Right lobe of liver (tissue), 4 donors: ENCODE data around the gene EPB41L1.

ENCODE experiments used
- POLR2A ChIP-seq: fragments of 450-650 bp; IDR thresholded peaks from one replicate; pipeline ENCODE4 v1.6.1; 2017; ENCODE audit warnings: antibody characterized with exemption, mild to moderate bottlenecking
- TF ChIP-seq, protein P1 (sequence below), 4 donors: fragments of 200-600 bp in 3 of 4; fragments of 450-650 bp in 1 of 4; IDR thresholded peaks; one replicate each; pipeline versions ENCODE4 v1.5.1 to v1.8.0; 2016 to 2022; ENCODE audit warnings: antibody characterized with exemption in 4 of 4, mild to moderate bottlenecking in 2 of 4
- donor health status: DM: no; HTN: no; CAD: no.
- donor health status: DM: no; HTN: no; CAD: no.
- donor health status: DM: no; HTN: yes; CAD: no.

DNA sequence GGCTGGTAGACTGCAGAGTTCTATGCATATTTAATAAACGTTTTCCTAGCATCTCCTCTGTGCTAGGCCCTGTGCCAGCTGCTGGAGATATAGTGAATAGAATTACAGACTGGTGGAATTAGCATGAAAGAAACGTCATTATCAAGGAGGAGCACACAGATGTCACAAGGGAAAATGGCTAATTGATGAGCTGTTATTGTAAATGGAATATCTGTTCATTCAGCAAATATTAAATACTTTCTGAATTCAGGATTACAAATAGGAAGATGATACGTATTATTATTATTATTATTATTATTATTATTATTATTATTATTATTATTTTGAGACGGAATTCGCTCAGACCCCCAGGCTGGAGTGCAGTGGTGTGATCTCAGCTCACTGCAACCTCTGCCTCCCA lies 82.9 kb downstream of the EPB41L1 start:
- TF ChIP-seq, protein P1, sequence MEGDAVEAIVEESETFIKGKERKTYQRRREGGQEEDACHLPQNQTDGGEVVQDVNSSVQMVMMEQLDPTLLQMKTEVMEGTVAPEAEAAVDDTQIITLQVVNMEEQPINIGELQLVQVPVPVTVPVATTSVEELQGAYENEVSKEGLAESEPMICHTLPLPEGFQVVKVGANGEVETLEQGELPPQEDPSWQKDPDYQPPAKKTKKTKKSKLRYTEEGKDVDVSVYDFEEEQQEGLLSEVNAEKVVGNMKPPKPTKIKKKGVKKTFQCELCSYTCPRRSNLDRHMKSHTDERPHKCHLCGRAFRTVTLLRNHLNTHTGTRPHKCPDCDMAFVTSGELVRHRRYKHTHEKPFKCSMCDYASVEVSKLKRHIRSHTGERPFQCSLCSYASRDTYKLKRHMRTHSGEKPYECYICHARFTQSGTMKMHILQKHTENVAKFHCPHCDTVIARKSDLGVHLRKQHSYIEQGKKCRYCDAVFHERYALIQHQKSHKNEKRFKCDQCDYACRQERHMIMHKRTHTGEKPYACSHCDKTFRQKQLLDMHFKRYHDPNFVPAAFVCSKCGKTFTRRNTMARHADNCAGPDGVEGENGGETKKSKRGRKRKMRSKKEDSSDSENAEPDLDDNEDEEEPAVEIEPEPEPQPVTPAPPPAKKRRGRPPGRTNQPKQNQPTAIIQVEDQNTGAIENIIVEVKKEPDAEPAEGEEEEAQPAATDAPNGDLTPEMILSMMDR (IDR thresholded peaks at IDR 0.05), result no peak
- TF ChIP-seq POLR2A, result no peak
